NCI-H748 (cell line): ENCODE data around the gene SAMHD1.
"Not testable (repeated sequence)": the region's sequence is repeated elsewhere in the genome, so short reads cannot be mapped to it uniquely, and the experiment has no call there.

ENCODE experiments used
- DNase-seq: peaks from one replicate; lab custom pipeline; 2025; ENCODE audit not compliant: unreplicated experiment; lab: John Stamatoyannopoulos, UW

SAMHD1 gene

DNA sequence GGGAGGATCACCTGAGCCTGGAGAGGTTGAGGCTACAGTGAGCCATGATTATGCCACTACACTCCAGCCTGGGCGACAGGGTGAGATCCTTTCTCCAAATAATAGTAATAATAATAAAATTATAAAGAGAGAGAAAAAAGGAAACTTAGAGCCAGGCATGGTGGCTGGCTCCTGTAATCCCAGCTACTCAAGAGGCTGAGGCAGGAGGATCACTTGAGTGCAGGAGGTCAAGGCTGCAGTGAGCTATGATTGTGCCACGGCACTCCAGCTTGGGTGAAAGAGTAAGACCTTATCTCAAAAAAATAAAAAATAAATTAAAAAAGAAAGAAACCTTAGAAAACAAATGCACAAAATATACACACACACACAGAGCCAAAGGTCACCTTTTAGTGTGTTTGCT lies 5.2 kb upstream of the SAMHD1 start:
- DNase-seq: no peak

GRCh38 chr20:36956016-36956415 lies 4.5 kb upstream of the SAMHD1 start:
- no peak for DNase-seq

DNA sequence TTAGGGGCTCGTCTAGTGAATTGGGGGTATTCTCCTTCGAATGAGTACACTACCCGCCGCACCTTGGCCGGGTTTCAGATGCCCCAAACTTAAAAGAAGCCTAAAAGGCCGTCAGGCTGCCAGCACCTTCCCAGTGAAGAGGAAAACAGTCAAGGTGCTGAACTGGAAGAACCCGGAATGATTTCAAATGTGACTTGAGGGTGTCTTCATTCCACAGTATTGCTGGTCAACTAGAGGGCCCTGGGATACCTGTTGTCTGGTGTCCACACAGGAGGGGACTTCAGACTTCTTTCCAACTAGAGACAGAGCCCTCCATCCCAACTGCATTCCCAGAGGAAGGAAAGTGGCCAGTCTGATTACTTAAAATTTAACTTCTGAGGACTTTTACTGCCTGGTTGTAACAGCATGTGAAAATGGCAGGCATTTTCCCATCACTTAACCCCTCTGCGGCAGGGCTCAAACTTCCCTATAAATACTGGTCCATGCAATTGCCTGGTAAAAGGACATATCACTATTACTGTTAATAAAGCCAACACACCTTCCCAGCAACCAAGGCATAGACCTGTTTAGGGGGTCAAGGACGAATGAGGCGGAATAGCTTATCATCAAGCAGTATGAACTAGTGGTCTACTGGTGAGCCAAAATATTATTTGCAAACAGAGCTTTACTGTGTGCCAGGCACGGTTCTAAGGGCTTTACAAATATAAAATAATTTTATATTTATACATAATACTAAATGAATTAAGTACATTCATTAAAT lies 651 bp upstream of the SAMHD1 start:
- DNase-seq: peak; percentile 55

DNA sequence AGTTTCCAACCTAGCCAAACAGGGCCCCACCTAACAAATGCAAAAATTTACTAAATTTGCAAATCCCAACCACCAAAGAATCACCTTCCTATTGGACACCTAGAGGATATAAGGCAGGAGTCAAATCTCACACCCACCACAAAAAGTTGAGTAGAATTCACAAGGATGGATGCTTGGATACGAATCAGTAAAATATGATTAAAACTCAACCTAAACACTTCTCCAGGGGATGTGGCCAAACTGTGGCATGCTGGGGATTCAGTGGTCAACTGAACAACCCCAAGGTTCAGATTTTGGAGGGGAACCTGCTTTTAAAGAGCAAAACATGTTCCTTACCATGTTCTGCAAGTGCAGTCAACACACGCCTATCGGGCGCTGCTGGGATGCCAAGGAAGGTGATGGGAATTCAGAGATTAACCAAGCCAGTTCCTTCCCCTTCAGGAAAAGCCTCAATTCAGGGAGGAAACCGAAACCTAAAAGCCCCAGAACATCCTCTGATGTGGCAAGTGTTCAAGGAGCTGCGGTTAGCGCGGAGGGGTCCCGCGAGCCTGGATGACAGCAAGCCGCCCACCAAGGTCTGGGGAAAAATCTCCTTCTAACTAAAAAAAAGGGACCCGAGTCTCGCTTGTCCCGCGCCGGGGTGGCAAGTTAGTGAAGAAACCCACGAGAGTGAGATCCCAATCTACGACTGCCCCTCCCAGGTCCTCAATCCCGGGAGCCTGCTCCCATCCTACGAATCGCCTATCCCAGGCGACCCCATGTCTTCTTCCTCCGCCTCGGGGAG lies 902 bp downstream of the SAMHD1 start:
- peak; percentile 40 for DNase-seq

- DNase-seq: no peak
These were observed 10.1 kb downstream of the SAMHD1 start for GRCh38 chr20:36941401-36941835.

DNA sequence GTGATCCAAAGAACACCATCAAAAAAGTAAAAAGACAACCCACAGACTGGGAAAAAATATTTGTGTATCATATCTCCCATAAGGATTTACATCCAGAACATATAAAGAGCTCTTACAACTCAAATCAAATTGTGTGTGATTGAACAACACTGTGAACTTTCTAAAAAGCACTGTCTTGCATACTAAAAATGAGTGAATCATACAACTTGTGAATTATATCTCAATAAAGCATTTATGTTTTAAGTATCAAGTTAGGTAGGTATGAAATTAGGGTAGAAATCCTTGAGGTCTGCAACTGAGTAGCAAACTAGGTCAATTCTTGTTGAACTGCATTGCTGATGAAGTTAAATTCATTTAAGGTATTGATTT lies 14.1 kb downstream of the SAMHD1 start:
- DNase-seq: no peak

DNA sequence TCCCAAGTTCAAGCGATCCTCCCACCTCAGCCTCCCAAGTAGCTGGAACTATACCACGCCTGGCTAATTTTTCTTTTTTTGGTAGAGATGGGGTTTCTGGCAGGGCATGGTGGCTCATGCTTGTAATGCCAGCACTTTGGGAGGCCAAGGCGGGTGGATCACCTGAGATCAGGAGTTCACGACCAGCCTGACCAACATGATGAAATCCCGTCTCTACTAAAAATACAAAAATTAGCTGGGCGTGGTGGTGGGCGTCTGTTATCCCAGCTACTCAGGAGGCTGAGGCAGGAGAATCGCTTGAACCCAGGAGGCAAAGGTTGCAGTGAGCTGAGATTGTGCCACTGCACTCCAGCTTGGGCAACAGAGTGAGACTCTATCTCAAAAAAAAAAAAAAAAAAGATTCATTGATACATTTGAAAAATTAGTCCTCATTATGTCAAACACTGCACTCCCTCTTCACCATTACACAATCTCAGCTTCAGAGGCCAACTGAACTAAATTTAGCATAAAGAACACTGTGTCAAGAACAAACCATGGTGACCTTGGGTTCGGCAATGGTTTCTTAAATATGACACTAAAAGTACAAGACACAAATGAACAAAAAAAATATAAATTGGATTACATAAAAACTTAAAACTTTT lies 14.6 kb downstream of the SAMHD1 start:
- DNase-seq: not testable (repeated sequence)

DNA sequence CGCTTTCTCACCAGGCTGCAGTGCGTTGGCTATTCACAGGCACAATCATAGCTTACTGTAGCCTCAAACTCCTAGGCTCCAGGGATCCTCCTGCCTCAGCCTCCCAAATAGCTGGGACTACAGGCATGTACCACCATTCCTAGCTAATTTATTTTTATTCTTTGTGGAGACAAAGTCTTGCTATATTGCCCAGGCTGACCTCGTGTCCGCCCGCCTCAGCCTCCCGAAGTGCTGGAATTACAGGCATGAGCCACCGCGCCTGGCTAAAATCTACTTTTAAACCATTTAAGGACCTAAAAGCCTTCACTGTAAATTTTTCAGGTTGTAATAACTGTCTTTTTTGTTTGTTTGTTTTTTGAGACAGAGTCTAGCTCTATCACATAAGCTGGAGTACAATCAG lies 15.2 kb downstream of the SAMHD1 start:
- DNase-seq: no peak

- not testable (repeated sequence) for DNase-seq
These were observed 17.9 kb downstream of the SAMHD1 start for GRCh38 chr20:36933571-36933970.

- DNase-seq: no peak
These were observed 18.8 kb downstream of the SAMHD1 start for GRCh38 chr20:36932476-36933426.

DNA sequence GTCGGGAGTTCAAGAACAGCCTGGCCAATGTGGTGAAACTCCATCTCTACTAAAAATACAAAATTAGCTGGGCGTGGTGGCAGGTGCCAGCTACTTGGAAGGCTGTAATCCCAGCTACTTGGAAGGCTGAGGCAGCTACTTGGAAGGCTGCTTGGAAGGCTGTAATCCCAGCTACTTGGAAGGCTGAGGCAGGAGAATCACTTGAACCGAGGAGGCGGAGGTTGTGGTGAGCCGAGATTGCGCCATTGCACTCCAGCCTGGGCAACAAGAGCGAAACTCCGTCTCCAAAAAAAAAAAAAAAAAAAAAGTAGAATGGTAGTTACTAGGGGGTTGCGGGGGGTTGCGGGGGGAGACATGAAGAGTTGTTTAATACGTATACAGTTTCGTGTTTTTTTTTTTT lies 19.4 kb downstream of the SAMHD1 start:
- not testable (repeated sequence) for DNase-seq

- no peak for DNase-seq
These were observed 21.8 kb downstream of the SAMHD1 start for GRCh38 chr20:36929691-36930090.

DNA sequence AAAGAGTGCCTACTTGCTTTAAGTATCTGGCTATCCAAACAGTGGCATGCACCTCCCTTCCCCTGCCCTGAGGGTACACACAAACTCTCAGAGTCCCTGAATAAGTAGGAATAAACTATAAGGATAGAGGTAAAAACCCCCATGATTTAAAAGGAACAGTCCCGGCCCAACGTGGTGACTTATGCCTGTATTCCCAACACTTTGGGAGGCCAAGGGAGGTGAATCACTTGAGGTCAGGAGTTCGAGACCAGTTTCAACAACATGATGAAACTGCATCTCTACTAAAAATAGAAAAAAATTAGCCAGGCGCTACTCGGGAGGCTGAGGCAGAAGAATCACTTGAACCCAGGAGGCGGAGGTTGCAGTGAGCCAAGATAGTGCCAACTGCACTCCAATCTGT lies 22.2 kb downstream of the SAMHD1 start:
- no peak for DNase-seq

- DNase-seq: no peak
These were observed 23.8 kb downstream of the SAMHD1 start for GRCh38 chr20:36927704-36928103.

GRCh38 chr20:36926653-36927200 lies 24.8 kb downstream of the SAMHD1 start:
- no peak for DNase-seq

- no peak for DNase-seq
These were observed 26.3 kb downstream of the SAMHD1 start for GRCh38 chr20:36925234-36925633.

- DNase-seq: no peak
These were observed 27.1 kb downstream of the SAMHD1 start for GRCh38 chr20:36924167-36925045.

GRCh38 chr20:36920334-36920730 lies 31.2 kb downstream of the SAMHD1 start:
- DNase-seq: no peak

- peak; percentile 38 for DNase-seq
These were observed 31.7 kb downstream of the SAMHD1 start for GRCh38 chr20:36919715-36920333.
